G401 (cell line): ENCODE data around the gene SERINC3. TPM values are rescaled to one million over a fixed set of nuclear protein-coding genes. Genes with fewer than 3 reads are reported as not detected.
"Not testable (repeated sequence)": the region's sequence is repeated elsewhere in the genome, so short reads cannot be mapped to it uniquely, and the experiment has no call there.

Source experiments
- DNase-seq: peaks from one replicate; pipeline ENCODE4 v3.0.0-alpha.2; 2015; ENCODE audit warnings: low spot score
- in situ Hi-C: cut with HindIII; loops from 2 replicates; pipeline ENCODE4 v1.10.0; 2016; ENCODE audit warnings: low sequenced_read_pairs, mixed read lengths
- total RNA-seq: library from RNA; depleted of rRNA; stranded (reverse); fragments of >200 nt; shearing (Covaris generic); gene quantifications from 2 replicates; pipeline ENCODE4 v1.2.3, GENCODE V29; 2014

The SERINC3 gene
- total RNA-seq, 1 experiment from 2014 or later, result 23.9 TPM

DNA sequence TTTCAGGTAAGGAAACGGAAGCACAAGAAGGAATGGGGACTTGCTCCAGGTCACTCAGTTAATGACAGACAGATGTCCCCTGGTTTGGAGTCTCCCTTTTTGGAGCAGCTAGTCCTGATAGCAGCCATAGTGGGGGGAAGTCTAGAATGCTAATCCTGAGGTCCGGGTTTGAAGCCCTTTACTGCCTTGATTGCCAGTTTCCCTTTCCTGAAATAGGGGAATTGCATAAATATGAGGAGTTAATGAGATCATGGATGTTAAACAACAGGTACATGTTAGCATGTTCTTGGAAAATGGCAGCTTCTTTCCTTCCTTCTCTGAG is 46.5 kb downstream of the SERINC3 start:
- DNase-seq, result no peak
- in situ Hi-C loops, result no loop called here

DNA sequence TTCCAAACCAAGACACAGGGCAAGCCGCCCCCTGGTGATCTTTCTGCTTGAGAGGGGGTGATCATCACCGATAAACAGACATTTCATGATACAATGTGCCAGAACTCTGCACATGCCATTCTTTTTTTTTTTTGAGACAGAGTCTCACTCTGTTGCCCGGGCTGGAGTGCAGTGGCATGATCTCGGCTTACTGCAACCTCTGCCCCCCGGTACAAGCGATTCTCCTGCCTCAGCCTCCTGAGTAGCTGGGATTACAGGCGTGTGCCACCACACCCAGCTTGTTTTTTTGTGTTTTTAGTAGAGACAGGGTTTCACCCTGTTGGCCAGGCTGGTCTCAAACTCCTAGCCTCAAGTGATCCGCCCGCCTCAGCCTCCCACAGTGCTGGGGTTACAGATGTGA is 49.6 kb downstream of the SERINC3 start:
- in situ Hi-C loops, DNase-seq: not testable (repeated sequence)

DNA sequence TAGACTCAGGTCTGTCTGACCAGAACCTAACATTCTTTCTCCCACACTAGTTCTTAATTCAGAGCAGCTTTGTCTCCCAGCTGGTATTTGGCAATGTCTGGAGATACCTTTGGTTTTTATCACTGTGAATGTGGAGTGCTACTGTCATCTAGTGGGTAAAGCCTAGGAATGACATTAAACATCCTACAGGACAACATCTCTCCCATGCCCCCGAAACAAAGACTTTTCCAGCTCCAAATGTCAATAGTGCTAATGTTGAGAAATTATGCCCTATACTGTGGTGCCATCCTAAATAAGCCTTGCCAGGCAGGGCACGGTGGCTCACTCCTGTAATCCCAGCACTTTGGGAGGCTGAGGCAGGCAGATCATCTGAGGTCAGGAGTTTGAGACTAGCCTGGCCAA is 50.4 kb downstream of the SERINC3 start:
- peak; percentile 94 for DNase-seq
- in situ Hi-C loops, result no loop called here

DNA sequence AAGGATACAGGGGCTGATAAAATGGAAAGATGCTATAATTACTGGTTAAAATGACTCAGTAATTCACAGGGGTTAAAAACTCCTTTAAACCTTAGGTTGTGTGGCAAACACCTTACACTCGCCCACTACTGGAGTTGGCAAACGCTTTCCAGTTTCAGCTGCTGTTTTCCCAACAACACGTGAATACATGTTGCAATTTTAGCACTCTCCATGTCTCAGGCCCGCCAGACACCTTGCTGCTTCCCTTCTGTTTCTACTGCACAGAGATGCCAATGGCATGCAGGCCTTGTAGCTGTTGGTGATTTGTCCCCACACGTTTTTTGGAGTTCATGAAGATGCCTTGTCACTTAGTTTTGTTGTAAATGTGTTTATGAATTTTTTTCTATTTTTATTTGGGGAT is 51.5 kb downstream of the SERINC3 start:
- peak; percentile 84 for DNase-seq
- in situ Hi-C loops, result no loop called here

DNA sequence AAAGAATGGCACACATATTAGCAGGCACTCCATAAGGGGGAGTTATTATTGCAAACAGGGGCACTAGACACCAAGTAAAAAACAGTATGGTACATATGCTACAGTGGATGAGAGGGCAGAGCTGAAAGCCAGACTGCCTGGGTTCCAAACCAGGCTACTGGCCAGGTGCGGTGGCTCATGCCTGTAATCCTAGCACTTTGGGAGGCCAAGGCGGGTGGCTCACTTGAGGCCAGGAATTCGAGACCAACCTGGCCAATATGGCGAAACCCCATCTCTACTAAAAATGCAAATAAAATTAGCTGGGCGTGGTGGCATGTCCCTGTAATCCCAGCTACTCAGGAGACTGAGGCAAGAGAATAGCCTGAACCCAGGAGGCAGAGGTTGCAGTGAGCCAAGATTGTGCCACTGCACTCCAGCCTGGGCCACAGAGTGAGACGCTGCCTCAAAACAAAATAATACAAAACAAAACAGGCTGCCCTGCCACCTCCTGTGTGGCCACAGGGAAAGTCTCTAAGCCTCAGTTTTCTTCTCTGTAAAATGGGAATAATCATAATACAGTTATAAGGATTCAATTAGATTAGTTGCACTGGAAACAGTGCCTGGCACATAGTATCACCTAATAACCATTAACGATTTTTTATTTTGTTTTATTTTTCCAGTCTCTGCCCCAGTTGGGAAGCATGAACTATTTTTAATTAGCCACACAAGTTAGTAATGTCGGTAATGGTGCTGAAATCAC is 53.7 kb downstream of the SERINC3 start:
- peak; percentile 8 for DNase-seq
- in situ Hi-C loops, result loop anchor here (10.0 kb wide), 2 partner anchors 73 to 143 kb away; no protein-coding TSS in a partner anchor

DNA sequence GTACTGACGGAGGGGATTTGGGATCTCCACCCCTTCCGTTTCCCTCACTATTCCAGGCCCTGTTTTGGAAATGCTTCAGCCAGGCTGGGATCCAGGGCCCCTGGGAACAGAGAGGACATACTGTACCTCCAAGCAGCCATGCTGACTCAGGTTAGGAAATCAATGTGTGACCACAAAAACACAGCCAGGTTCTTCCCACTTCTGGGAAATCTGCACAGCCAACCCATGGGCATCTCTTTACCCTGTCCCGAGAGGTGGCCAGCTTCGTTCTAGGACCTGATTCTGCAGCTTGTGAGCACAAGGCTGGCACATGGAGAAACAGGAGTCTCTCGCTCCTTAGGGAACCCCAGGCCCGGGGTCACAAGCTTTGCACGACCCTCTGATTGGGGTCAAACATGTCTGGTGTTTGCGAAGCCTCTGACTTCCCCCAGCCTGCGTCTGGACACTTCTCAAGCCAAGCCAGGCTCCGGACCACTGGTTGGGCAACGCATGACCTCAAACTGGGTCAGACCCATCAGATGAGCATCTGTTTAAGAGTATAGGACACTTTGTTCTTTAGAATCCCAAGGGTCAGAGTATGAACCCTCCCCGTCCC is 54.5 kb downstream of the SERINC3 start:
- in situ Hi-C loops, result loop anchor here (10.0 kb wide), 2 partner anchors 73 to 143 kb away; no protein-coding TSS in a partner anchor
- peak; percentile 67 for DNase-seq

DNA sequence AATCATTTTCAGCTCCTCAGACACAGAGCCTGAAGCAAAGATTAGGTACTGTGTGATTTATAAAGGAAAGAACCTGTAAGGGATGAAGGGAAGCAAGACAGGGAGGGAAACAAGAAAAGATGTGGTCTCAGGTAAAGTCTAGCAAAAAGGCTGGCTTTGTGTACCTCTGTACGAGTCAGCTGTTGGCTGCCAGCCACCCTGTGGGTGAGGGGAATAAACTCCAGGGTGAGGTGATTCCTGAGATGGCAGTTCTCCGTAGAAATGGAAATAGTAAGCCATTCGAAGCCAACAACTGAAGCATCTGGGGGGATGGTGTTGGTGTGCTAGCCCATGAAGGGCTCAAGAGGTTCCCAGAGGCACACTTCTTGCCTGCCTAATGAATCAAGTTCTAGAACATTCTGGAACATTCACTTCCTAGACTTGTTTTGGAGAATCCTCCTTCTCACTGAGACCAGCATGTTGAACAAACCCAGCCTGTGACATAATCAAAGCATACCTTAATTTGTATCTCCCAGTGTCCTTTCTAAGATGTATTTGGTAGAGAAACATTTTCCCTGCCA is 56.8 kb downstream of the SERINC3 start:
- DNase-seq, result peak; percentile 13
- in situ Hi-C loops, result loop anchor here (10.0 kb wide), 2 partner anchors 70 to 140 kb away; no protein-coding TSS in a partner anchor

DNA sequence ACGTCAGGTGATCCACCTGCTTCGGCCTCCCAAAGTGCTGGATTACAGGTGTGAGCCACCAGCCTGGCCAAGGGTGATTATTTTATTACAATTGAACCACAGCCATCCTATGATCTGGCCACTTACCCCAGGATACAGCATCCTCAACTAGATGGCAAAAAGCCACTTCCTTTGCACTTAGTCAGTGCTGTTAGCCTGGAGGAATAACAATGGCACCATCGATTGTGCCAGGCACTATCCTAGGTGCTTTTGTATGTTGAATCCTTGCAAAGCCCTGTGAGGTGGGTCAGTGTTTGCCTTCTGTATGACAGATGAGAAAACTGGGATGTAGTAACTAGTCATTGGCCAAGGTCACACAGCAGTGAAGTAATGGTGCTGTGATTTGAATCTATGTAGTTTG is 57.4 kb downstream of the SERINC3 start:
- in situ Hi-C loops, result loop anchor here (10.0 kb wide), 2 partner anchors 70 to 140 kb away; no protein-coding TSS in a partner anchor
- DNase-seq, result no peak

DNA sequence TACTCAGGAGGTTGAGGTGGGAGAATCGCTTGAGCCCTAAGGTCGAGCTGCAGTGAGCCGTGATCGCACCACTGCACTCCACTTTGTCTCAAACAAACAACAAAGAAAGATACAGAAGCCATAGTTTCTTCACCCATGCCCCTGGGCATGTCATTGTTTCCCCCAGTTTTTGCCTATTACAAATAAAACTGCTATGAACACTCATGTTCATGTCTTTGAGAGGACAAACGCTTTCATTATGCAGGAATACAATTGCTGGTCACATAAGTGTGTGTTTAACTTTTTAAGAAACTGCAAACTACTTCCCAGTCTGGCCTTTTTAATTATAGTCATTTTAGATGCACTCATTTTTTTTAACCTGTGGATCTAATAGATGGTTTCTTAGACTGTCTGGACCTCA is 58.4 kb downstream of the SERINC3 start:
- no peak for DNase-seq
- in situ Hi-C loops, result loop anchor here (10.0 kb wide), 2 partner anchors 69 to 139 kb away; no protein-coding TSS in a partner anchor

DNA sequence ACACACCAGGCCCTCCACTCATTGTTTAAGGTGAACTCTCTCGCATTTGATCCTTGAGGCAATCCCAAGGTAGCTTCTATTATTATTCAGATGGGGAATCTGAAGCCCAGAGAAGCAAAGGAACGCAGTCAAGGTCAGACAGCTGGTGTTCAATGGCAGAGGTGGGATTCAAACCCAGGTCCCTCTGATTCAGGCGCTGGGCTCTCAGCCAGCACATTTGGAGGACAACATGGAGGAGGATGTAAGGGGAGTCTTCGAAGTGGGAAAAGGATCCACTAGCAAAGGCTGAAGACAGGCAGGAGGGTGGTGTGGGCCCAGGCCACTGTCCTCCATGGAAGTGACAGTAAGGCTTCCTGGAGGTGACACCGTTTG is 60.1 kb downstream of the SERINC3 start:
- in situ Hi-C loops, result loop anchor here (10.0 kb wide), 2 partner anchors 67 to 137 kb away; no protein-coding TSS in a partner anchor
- no peak for DNase-seq

DNA sequence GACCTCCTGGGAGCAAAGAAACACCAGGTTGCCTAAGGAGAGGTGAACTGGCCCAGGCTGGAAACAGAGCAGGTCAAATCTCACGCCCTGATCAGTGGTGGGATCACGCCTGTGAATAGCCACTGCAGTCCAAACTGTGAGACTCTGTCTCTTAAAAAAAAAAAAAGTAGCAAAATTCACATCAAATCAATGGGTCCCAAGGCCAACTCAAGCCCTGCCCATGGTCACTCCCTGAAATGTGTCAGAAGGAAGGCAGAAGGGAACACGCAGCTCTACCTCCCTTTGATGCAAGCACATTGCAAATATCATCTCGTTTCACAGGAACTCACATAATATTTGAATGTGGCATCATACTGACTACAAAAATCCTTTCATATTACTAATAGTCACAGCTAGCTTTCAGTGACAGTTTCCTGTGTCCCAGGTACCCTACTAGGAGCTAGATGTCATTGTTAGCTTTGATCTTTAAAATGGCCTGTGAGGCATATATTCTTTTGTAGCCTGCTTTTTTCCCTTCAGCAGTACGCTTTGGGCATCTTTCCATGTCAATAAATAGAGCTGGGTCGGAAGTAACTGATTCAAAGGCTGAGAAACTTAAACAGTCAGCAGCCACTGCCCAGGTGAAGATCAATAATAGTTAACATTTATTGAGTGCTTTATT is 60.6 kb downstream of the SERINC3 start:
- in situ Hi-C loops, result loop anchor here (10.0 kb wide), 2 partner anchors 66 to 136 kb away; no protein-coding TSS in a partner anchor

DNA sequence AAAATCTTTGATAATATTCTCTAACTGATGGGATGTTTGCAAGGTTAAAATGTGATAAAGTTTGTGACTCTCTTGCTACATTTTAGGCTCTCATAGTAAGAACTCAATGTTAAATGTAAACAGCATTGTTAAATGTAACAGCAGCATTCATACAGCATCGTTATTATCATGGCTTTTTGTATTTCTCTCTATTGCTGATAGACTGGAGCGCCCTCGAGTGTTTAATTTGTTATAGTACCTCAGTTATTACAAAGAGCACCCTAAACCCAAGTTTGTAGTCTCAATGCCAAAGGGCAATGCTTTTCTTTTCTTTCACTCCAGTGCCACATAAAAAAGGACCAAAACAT is 61.1 kb downstream of the SERINC3 start:
- in situ Hi-C loops, result loop anchor here (10.0 kb wide), 2 partner anchors 66 to 136 kb away; no protein-coding TSS in a partner anchor
- DNase-seq, result peak; percentile 40

More for the DNA sequence above, 60.6 kb downstream of the SERINC3 start:
- DNase-seq, result no peak

DNA sequence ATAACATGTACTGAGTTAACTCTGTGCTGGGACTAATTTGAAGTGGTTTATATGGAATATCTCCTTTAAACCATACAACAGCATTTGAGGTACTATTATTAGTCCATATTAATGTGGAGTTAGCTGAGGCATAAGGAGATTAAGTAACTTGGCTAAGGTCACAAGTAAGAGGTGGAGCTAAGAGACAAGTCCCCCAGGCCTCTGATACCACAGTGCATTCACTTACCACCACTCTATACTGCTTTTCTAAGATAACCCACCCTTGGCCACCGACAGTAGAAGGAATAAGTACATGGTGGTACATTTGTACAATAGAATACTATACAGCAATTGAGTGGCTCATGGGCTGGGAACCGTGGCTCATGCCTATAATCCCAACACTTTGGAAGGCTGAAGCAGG is 62.6 kb downstream of the SERINC3 start:
- in situ Hi-C loops, result no loop called here
- no peak for DNase-seq

DNA sequence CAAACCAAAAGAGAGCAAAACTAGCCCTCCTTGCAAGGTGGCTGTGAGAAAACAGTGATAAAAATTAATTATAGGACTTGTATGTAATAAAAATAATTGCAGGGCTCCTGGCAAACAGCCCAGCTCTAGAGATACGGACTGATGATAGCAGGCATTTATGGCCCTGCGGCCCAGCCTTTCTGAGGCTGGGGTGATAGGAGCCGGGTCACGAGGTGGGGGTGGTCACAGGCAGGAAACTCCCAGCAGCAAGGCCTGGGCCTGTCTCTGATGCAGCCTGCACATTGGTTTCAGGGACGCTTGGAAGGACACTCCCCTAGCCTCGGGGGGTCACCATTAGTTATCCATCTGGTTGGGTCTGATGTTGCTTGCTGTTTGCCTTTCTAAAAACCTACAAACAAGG is 64.9 kb downstream of the SERINC3 start:
- in situ Hi-C loops, result no loop called here
- no peak for DNase-seq

DNA sequence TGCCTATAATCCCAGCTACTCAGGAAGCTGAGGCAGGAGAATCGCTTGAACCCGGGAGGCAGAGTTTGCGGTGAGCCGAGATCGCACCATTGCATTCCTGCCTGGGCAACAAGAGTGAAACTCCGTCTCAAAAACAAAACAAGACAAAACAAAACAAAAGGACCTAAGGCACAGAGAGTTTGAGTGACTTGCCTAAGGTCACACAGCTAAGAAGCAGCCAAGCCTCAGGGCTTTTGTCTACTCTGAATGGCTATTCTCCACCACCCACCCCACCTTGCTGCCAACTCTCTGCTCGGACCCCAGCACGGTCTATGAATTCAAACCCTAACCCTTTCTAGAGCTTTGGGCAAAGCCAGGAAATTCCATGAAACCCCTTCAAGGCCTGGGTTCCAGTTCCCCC is 65.3 kb downstream of the SERINC3 start:
- in situ Hi-C loops, result no loop called here

DNA sequence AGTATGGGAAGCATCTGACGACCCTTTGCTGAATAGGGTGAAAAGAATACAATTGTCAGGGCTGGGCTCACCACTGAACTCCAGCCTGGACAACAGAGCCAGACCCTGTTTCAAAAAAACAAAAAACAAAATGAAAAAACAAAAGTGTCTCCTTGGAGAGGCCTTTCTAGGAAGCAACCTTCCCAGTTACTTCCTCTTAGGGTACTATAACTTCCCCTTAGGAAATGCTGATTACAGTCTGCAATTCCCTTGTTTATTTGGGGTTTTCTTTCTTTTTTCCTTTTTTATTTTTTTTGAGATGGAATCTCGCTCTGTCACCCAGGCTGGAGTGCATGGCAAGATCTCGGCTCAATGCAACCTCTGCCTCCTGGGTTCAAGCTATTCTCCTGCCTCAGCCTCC is 66.7 kb downstream of the SERINC3 start:
- no peak for DNase-seq
- in situ Hi-C loops, result no loop called here

More for the DNA sequence above, 65.3 kb downstream of the SERINC3 start:
- no peak for DNase-seq

DNA sequence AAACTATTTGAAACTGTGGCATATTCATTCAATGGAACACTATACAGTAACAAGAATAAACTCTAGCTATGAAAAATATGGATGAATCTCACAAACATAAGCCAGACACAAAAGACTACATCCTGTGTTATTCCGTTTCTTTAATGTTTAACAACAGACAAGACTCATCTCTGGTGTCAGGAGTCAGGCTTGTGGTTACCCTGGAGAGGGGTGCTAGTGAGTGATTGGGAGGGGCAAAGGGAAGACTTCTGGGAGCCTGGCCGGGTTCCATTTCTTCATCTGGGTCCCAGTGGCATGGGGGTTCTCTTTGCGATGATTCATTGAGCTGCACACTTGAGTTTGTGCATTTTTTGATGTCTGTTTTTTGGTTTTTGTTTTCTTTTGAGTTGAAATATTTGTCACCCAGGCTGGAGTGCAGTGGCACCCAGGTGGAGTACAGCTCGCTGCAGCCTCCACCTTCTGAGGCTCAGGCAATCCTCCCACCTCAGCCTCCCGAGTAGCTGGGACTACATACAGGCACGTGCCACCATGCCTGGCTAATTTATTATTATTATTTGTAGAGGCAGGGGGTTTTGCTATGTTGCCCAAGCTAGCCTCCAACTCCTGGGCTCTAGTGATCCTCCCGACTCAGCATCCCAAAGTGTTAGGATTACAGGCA is 67.4 kb downstream of the SERINC3 start:
- in situ Hi-C loops, result no loop called here
- DNase-seq, result no peak

DNA sequence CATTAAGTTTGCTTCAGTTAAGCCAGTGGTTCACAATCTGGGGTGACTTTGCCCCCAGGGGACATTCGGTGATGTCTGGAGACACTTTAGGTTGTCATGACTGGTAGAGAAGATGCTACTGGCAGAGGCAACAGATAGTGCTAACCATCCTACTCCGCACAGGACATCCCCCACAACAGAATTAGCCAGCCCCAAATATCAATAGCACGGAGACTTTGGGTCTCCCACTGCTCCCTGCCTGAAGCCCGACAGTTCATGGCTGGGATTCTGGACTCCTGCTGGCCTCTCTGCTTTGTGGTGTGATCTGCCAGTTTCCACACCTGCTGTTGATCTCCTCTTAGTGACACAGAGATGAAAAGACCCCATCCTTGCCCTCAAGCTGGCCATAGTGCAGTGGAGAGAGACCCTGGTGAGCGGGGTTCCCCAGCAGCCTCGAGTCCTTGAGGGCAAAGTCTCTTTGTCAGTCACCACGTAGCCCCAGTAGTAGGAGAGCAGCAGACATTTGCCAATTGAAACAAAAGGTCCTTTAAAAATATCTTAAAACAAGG is 70.9 kb downstream of the SERINC3 start:
- in situ Hi-C loops, result no loop called here

DNA sequence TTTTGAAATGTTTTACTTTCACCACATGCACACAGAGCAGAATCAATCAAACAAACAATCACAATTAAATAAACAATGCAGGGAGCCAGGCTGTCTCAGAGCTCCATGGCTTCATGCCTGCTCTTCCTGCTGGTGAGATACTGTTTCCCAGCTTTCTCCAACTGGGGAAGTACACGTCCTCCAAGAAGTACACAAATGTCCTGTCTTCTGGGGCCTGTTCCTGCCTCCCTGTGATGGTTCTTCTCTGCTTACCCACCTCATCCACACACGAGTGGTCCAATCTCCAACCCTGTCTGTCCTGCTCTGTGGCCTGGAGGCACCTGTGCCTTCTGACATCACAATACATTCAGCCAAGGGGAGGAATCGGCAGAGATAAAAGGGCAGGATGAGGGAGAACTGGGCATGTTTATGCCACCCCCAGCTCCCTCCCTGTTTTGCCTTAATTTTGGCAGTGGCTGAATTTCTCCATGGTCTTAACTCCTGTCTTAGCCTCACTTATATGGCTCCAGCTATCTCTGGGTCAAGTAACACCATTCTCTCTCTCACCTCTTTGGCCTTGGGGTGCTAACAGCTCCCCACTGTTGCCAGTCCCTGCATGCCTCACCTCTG is 71.5 kb downstream of the SERINC3 start:
- no peak for DNase-seq
- in situ Hi-C loops, result no loop called here

More for the DNA sequence above, 70.9 kb downstream of the SERINC3 start:
- no peak for DNase-seq
